Measurements from ENCODE around the gene EFNA2.
A peak's percentile ranks its signal among the peaks of the same experiment; 100 is the strongest.

EFNA2 gene

DNA sequence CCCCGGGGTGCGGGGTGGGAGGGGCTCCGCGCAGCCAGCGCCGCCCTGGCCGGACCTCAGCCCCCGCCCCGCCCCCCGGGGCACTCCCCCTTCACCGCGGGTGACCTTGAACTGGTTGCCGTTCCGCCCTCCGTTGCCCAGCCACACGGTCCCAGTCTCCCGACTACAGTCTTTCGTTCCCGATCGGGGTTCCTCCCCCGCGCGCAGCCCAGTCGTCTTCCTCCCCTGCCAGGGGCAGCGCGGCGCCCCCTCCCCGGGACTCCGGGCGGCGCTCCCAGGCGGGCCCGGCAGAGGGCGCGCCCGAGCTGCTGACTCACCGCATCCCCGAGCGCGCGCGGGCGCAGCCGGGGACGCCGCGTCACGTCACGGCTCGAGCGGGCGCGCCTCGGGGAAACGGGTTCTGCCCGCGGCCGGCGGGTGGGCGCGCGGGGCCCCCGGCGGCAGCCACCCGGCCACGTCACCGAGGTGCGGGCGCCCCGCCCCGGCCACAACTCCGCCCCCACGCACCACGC lies 36.8 kb upstream of the EFNA2 start:
- Histone ChIP-seq H3K27me3 (no peaks in the 10 kb centered on the region), H3K4me2 (peak overlapping the region; percentile 84), H4K20me1 (peaks cover 49% of the 10 kb centered on the region), H3K36me3 (peaks cover 25% of the 10 kb centered on the region), H3K4me3 (peak overlapping the region; percentile 99), H3K9me3 (no peaks in the 10 kb centered on the region), H3K4me1 (peaks cover 47% of the 10 kb centered on the region), H3K27ac (peak overlapping the region; percentile 91), H3K9ac (peak overlapping the region; percentile 86)
- no peak for TF ChIP-seq Cebpa-rat (IDR thresholded peaks at IDR 0.05)

DNA sequence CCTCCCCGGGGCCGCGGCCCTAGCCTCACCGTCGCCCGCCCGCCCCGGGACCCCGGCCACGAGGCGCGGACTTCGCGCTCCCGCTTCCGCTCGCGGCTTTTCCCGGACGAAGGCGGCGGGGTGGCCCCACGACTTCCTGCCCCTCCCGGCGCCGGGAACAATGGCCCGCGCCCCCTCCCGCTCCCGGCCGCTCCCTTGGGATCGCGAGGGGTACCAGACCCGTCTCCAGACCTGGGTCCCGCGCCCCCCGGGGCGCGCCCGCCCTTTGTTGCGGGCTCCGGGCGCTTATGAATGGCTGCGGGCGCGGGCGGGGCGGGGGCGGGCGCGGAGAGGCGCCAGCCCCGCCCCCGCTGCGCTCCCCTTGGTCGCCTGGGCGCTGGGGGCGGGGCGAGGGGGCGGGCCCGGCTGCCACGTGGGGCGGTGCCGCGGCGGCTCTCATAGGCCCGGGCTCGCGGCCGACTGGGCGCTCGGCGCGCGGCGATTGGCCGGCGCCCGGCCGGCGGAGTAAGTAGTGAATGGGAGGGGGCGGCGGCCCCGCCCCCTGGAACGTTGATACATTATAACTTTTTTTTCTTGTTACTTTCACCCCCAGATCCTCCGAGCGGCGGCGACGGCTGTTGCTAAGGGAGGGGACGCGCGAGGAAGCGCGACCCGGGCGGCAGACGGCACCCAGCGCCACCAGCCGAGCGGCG lies 36.2 kb upstream of the EFNA2 start:
- Histone ChIP-seq H3K9ac (peak overlapping the region; percentile 99), H3K4me2 (peak overlapping the region; percentile 100), H3K4me1 (peaks cover 47% of the 10 kb centered on the region), H3K9me3 (no peaks in the 10 kb centered on the region), H3K27me3 (no peaks in the 10 kb centered on the region), H4K20me1 (peaks cover 51% of the 10 kb centered on the region), H3K4me3 (peak overlapping the region; percentile 99), H3K36me3 (peaks cover 27% of the 10 kb centered on the region), H3K27ac (peak overlapping the region; percentile 97)
- TF ChIP-seq Cebpa-rat (IDR thresholded peaks at IDR 0.05): no peak

DNA sequence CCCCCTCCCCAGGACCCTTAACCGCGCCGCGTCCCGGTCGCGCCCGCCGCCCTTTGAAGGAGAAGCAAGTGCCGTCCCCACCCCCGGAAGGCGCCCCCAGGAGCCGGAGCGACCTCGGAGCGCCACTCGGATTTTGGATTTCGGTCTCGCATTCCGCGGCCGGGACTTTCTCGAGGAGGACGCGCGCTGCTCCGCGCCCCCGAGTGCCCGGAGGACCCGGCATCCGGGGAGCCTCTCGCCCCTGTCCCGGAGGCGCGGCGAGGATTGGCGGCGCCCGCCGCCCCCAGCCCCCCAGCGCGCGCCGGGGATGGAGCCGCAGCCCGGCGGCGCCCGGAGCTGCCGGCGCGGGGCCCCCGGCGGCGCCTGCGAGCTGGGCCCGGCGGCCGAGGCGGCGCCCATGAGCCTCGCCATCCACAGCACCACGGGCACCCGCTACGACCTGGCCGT lies 35.7 kb upstream of the EFNA2 start:
- Histone ChIP-seq H3K4me2 (peak overlapping the region; percentile 100), H3K27me3 (no peaks in the 10 kb centered on the region), H3K27ac (peak overlapping the region; percentile 97), H3K9me3 (no peaks in the 10 kb centered on the region), H3K4me1 (peaks cover 47% of the 10 kb centered on the region), H3K4me3 (peak overlapping the region; percentile 99), H3K9ac (peak overlapping the region; percentile 99), H4K20me1 (peaks cover 53% of the 10 kb centered on the region), H3K36me3 (peaks cover 32% of the 10 kb centered on the region)
- TF ChIP-seq Cebpa-rat (IDR thresholded peaks at IDR 0.05): no peak

DNA sequence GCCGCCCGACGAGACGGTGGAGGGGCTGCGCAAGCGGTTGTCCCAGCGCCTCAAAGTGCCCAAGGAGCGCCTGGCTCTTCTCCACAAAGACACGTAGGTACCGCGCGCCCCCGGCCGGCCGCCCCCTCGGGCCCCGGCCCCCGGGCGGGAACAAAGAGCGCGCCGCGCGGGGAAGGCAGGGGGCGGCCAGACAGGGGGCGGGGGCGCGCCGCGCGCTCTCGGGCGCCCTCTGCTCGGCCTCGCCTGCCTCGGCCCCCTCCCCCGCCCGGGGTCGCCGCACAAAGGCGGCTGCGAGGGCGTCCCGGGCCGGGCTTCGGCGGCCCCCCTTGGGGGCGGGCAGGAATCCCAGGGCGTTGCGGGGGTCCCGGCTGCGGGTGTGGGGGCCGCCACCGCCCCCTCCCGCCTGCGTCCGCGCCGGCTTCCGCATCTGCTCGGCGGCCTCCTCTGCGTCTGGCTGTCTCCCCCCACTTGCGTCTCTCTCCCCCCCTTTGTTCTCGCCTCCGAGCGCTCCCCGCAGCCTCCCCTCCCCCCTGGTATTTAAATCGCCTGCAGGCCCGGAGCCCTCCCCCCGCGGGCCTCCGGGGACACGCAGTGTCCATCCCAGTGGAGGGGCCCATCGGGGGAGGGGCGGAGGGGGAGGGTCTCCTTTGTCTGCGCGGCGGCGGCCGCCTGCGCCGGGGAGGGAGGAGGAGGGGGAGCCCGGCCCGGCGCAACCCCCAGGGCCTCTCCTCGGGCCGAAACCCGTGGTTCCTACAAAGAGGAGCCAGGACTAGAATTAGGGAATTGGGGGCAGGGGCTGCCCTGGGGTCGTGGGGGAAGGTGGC lies 35.0 kb upstream of the EFNA2 start:
- Histone ChIP-seq H3K9me3 (no peaks in the 10 kb centered on the region), H3K36me3 (peaks cover 39% of the 10 kb centered on the region), H3K27ac (peak overlapping the region; percentile 97), H3K4me2 (peak overlapping the region; percentile 100), H4K20me1 (peaks cover 57% of the 10 kb centered on the region), H3K4me3 (peak overlapping the region; percentile 99), H3K9ac (peak overlapping the region; percentile 99), H3K27me3 (no peaks in the 10 kb centered on the region), H3K4me1 (peaks cover 47% of the 10 kb centered on the region)
- TF ChIP-seq Cebpa-rat (IDR thresholded peaks at IDR 0.05): no peak

DNA sequence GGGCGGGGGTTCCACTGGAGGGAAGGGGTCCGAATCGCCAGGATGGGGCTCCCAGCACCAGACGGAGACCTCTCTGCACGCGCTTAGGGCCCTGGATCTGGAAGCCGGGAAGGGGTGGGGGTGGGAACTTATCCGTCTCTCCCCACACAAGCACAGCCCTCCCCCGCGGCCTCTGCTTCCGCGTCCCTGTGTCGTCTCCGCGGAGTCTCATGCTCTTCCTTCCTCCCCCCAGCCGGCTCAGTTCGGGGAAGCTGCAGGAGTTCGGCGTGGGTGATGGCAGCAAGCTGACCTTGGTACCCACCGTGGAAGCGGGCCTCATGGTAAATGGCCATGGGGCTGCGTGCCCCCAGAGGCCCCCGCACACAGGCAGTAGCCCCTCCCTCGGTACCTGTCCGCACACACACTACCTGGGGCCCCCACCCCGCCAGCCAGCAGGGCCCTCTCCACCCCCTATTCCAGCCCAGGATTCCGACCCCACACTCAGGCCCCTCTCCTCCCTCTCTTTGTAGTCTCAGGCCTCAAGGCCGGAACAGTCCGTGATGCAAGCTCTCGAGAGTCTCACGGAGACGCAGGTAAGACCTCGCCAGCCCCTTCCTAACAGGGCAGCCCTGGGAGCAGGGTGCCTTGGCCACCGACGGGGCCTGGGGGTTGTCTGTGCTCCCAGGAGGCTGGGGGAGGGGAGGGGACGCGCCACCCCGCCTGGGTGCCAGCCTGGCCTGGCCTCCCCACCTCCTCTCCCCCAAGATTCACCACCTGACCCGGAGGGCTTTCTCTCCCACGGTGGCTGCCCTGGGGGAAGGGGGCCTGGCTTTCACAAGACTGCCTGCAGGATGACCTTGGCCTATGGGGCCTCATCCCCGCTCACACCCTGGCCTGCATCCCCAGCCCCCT lies 34.1 kb upstream of the EFNA2 start:
- peak overlapping the region; percentile 100 for H3K4me2 ChIP-seq
- peak overlapping the region; percentile 99 for H3K9ac ChIP-seq
- peaks cover 48% of the 10 kb centered on the region for H3K36me3 ChIP-seq
- H3K27me3 ChIP-seq: no peaks in the 10 kb centered on the region
- no peaks in the 10 kb centered on the region for H3K9me3 ChIP-seq
- H3K27ac ChIP-seq: peak overlapping the region; percentile 97
- H3K4me1 ChIP-seq: peaks cover 47% of the 10 kb centered on the region
- peaks cover 59% of the 10 kb centered on the region for H4K20me1 ChIP-seq
- no peak for TF ChIP-seq Cebpa-rat (IDR thresholded peaks at IDR 0.05)
- peak overlapping the region; percentile 99 for H3K4me3 ChIP-seq

DNA sequence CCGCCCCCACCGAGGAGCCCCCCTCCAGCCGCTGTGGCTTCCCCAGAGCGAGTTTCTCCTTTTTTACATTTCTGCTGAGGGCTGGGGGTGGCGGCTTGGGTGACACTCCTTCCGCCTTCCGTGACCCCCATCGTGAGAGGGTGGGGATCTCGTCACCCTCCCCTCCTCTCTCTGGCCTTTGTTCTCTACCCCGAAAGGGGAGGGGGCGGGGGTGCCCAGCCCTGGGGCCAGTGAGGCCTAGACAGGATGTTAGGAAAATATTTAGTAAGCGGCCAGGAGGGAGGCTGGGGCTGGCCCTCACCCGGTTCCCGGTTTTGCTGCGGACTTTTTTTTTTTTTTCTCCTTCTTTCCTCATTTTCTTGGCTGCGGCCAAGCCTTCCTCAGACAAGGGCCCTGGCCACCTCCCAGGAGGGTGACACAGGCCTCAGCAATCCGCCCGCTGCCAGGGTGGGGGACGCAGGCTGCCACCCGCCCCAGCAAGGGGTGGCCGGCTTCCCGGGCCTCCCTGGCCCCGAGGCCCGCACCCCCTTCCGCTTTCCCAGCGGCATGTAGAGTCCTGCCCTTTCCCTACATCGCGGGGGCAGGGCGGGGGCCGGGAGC lies 33.4 kb upstream of the EFNA2 start:
- H3K36me3 ChIP-seq: peaks cover 55% of the 10 kb centered on the region
- no peaks in the 10 kb centered on the region for H3K9me3 ChIP-seq
- peaks cover 66% of the 10 kb centered on the region for H4K20me1 ChIP-seq
- TF ChIP-seq Cebpa-rat (IDR thresholded peaks at IDR 0.05): no peak
- peak overlapping the region; percentile 97 for H3K27ac ChIP-seq
- peak overlapping the region; percentile 99 for H3K4me3 ChIP-seq
- H3K4me2 ChIP-seq: peak overlapping the region; percentile 100
- peaks cover 49% of the 10 kb centered on the region for H3K4me1 ChIP-seq
- H3K9ac ChIP-seq: peak overlapping the region; percentile 99
- H3K27me3 ChIP-seq: no peaks in the 10 kb centered on the region

DNA sequence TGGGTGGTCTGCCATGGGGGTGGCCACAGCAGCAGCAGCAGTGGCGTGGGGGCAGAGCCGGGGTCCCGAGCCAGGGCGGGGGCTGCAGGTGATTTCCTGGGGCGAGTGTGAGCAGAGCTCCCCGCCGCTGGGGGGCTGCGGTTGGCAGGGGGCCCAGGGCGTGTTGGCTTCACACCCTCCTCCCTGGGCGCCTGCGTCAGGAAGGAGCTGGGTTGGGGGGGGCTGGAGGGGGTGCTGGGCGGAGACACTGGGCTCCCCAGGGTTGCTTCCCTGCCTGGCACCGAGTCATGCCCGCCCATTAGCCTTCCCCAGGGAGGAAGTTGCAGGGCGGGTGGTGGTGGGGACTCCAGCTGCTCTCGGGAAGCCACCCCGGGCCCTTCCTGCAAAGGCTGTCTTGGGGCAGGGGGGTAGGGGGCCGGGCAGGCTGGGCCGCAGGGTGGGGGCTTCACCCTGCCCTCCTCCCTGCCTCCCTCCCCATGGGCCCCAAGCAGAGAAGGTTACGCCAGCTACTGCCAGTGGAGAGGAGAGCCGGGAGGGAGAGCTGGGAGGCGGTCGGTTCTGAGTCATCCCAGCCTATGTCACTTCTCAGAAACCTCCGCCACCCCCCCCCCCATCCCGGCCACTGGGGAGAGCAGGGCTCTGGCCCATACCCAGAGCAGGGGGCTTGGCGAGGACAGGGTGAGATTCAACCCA lies 32.7 kb upstream of the EFNA2 start:
- Histone ChIP-seq H3K27ac (peak overlapping the region; percentile 97), H3K9ac (peak overlapping the region; percentile 99), H3K36me3 (peaks cover 62% of the 10 kb centered on the region), H3K4me3 (peak overlapping the region; percentile 99), H3K4me1 (peaks cover 49% of the 10 kb centered on the region), H3K9me3 (no peaks in the 10 kb centered on the region), H3K27me3 (no peaks in the 10 kb centered on the region), H4K20me1 (peaks cover 73% of the 10 kb centered on the region), H3K4me2 (peak overlapping the region; percentile 100)
- no peak for TF ChIP-seq Cebpa-rat (IDR thresholded peaks at IDR 0.05)

DNA sequence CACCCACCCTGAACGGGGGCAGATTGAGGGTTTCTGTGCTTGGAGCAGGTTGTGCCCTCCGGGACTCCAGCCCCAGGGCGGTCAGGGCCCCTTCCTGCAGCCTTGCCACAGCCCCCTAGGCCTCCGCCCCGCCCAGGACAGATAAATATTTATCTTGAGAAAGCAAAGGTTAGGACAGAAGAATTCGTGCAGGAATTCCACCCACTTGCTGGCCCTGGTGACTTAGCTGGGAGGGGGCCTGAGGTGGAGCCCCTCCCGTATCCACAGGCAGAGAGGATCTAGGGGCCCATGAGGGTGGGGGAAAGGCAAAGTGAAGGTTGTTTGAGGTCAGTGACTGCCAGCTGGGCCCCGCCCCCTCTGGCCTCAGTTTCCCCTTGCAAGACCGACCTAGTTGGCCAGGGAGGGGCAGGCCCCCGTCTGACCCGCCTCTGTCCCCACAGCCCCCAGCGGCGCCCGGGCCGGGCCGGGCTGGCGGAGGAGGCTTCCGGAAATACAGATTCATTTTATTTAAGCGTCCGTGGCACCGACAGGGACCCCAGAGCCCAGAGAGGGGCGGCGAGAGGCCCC lies 32.1 kb upstream of the EFNA2 start:
- H3K36me3 ChIP-seq: peaks cover 66% of the 10 kb centered on the region
- peaks cover 53% of the 10 kb centered on the region for H3K4me1 ChIP-seq
- peak overlapping the region; percentile 99 for H3K4me3 ChIP-seq
- peak overlapping the region; percentile 73 for H3K27ac ChIP-seq
- H3K27me3 ChIP-seq: no peaks in the 10 kb centered on the region
- H3K4me2 ChIP-seq: peak overlapping the region; percentile 100
- H3K9ac ChIP-seq: peak overlapping the region; percentile 99
- H4K20me1 ChIP-seq: peaks cover 79% of the 10 kb centered on the region
- no peaks in the 10 kb centered on the region for H3K9me3 ChIP-seq
- no peak for TF ChIP-seq Cebpa-rat (IDR thresholded peaks at IDR 0.05)

Data from BLaER1 (cell line).